OCI-LY7 (cell line): ENCODE data around the gene PTDSS2. TPM values are rescaled to one million over a fixed set of nuclear protein-coding genes. Genes with fewer than 3 reads are reported as not detected.
"Not testable (repeated sequence)": the region's sequence is repeated elsewhere in the genome, so short reads cannot be mapped to it uniquely, and the experiment has no call there.

Source experiments
- BruUV-seq: library from RNA; stranded (reverse); fragments of 400-500 nt; replicated peaks from 2 replicates; lab custom pipeline; 2021; lab: Mats Ljungman, UMichigan
- CTCF ChIA-PET: fragments of 300-600 bp; sonication (Branson Sonifier 250); formaldehyde crosslinking; loops from one replicate; lab custom pipeline; 2022; ENCODE audit warnings: antibody characterized with exemption; ENCODE audit not compliant: unreplicated experiment; lab: Charles Lee
- POLR2A ChIA-PET: fragments of 300-600 bp; sonication (Branson Sonifier 250); formaldehyde crosslinking; loops from one replicate; lab custom pipeline; 2022; ENCODE audit warnings: antibody characterized with exemption; lab: Charles Lee
- DNase-seq: peaks from one replicate; pipeline ENCODE4 v3.0.0-alpha.2; 2015; ENCODE audit warnings: low spot score
- H2AFZ ChIP-seq: fragments of 200-600 bp; sonication (generic), shearing (Covaris generic); 2 replicates; pipeline ENCODE4 v1.6.1; 2014; ENCODE audit warnings: mild to moderate bottlenecking, antibody characterized with exemption, low read length, moderate library complexity
- H3K27ac ChIP-seq: fragments of 200-600 bp; sonication (generic); 2 replicates; pipeline ENCODE4 v1.5.1; 2014; ENCODE audit warnings: mixed run types, low read depth, mild to moderate bottlenecking, moderate library complexity, low read length, inconsistent platforms; ENCODE audit not compliant: poor library complexity, severe bottlenecking
- H3K36me3 ChIP-seq: fragments of 200-600 bp; sonication (generic); 2 replicates; pipeline ENCODE4 v1.6.1; 2014; ENCODE audit warnings: mild to moderate bottlenecking, antibody characterized with exemption, low read length, moderate library complexity, mixed read lengths; ENCODE audit not compliant: insufficient read depth
- H3K4me1 ChIP-seq: fragments of 200-600 bp; sonication (generic); 2 replicates; pipeline ENCODE4 v1.5.1; 2014; ENCODE audit warnings: mild to moderate bottlenecking, low read length; ENCODE audit not compliant: insufficient read depth, poor library complexity, severe bottlenecking
- H3K4me2 ChIP-seq: fragments of 200-600 bp; sonication (generic); 2 replicates; pipeline ENCODE4 v1.6.1; 2014; ENCODE audit warnings: mild to moderate bottlenecking, low read length
- H3K4me3 ChIP-seq: fragments of 200-600 bp; sonication (generic); 2 replicates; pipeline ENCODE4 v1.5.1; 2014; ENCODE audit warnings: mild to moderate bottlenecking, low read depth, low read length; ENCODE audit not compliant: poor library complexity, severe bottlenecking
- H3K79me2 ChIP-seq: fragments of 200-600 bp; sonication (generic); 2 replicates; pipeline ENCODE4 v1.6.1; 2016; ENCODE audit warnings: low read depth, mild to moderate bottlenecking, low read length, moderate library complexity, mixed read lengths; ENCODE audit not compliant: insufficient read depth
- H3K9me2 ChIP-seq: fragments of 200-600 bp; sonication (generic); 2 replicates; pipeline ENCODE4 v1.6.1; 2016; ENCODE audit warnings: mild to moderate bottlenecking, low read length, mixed read lengths; ENCODE audit not compliant: insufficient read depth
- H3K9me3 ChIP-seq: fragments of 200-600 bp; sonication (generic); 2 replicates; pipeline ENCODE4 v1.6.1; 2014; ENCODE audit warnings: mild to moderate bottlenecking, mixed run types, low read length, mixed read lengths
- H4K20me1 ChIP-seq: fragments of 200-600 bp; sonication (generic); 2 replicates; pipeline ENCODE4 v1.6.1; 2014; ENCODE audit warnings: mild to moderate bottlenecking, antibody characterized with exemption, low read length, moderate library complexity, mixed read lengths; ENCODE audit not compliant: insufficient read depth
- EZH2phosphoT487 ChIP-seq: fragments of 200-600 bp; sonication (generic); IDR thresholded peaks from 2 replicates; pipeline ENCODE4 v1.6.1; 2018; ENCODE audit warnings: low read depth, borderline replicate concordance, mild to moderate bottlenecking, mixed run types, antibody characterized with exemption, low read length, moderate library complexity, mixed read lengths
- intact Hi-C: fragments of 100-400 bp; cut with micrococcal nuclease; formaldehyde crosslinking; loops from one replicate; pipeline ENCODE4 v1.10.0; 2022; ENCODE audit not compliant: unreplicated experiment
- total RNA-seq, 2 experiments: library from RNA; depleted of rRNA in 1 of 2; stranded (reverse); fragments of >200 nt in 1 of 2; shearing (Covaris generic) in 1 of 2; gene quantifications; 2 replicates each; pipeline ENCODE4 v1.2.3, GENCODE V29; 2014 to 2022
- TF ChIP-seq, protein P1 (sequence below): fragments of 200-600 bp; sonication (generic); conservative IDR thresholded peaks from 2 replicates; pipeline ENCODE4 v1.5.1; 2014; ENCODE audit warnings: mild to moderate bottlenecking, antibody characterized with exemption, low read length, moderate library complexity, mixed read lengths

PTDSS2 gene
- total RNA-seq, 2 experiments from 2014 or later, result 27.8 to 32.7 TPM

DNA sequence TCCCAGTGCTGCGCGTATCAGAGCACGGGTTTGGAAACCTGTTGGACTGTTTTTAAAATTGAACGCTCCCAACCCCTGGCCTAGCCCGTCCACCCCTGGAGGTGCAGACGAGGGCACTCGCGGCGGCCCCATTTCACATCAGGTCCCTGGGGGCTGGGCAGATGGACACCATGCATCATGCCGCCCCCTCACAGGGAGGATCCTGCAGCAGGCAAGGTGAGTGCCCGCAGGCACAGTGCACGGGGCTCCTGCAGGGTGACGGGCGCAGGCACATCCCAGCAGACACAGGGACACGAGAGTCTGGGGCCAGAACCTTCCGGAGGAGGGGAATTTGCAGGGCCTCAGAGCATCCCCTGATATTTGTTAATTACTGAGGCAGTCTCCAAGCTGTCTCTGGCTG lies 15.6 kb upstream of the PTDSS2 start:
- no peaks in the 10 kb centered on the region for H3K9me2 ChIP-seq
- DNase-seq, result no peak
- CTCF ChIA-PET, result interaction anchor here (0.6 kb wide), 1 partner anchor 11 kb away, joined by 4 read pairs; no protein-coding TSS in a partner anchor

DNA sequence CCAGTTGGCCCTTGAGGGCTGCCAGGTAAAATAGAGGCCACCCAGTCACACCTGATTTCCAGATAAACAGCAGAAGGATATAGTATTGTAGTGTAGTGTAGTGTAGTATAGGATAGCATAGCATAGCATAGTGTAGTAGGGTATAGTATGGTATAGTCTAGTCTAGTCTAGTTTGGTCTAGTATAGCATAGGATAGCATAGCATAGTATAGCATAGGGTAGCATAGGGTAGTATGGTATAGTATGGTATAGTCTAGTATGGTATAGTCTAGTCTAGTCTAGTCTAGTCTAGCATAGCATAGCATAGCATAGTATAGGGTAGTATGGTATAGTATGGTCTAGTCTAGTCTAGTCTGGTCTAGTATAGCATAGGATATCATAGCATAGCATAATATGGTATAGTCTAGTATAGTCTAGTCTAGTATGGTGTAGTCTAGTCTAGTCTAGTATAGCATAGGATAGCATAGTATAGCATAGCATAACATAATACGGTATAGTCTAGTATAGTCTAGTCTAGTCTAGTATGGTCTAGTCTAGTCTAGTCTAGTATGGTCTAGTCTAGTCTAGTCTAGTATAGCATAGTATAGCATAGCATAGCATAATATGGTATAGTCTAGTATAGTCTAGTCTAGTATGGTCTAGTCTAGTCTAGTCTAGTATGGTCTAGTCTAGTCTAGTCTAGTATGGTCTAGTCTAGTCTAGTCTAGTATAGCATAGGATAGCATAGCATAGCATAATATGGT lies 14.9 kb upstream of the PTDSS2 start:
- H2AFZ ChIP-seq, H3K36me3 ChIP-seq, DNase-seq, H3K9me3 ChIP-seq, POLR2A ChIA-PET, H3K4me2 ChIP-seq, H4K20me1 ChIP-seq, H3K4me1 ChIP-seq, H3K4me3 ChIP-seq, H3K9me2 ChIP-seq, intact Hi-C loops, H3K79me2 ChIP-seq, BruUV-seq, H3K27ac ChIP-seq: not testable (repeated sequence)
- CTCF ChIA-PET, result interaction anchor here (0.6 kb wide), 1 partner anchor 11 kb away, joined by 4 read pairs; no protein-coding TSS in a partner anchor

More for the DNA sequence above, 15.6 kb upstream of the PTDSS2 start:
- intact Hi-C loops, result no loop called here
- Histone ChIP-seq H3K9me3 (no peaks in the 10 kb centered on the region), H2AFZ (no peak overlapping the region), H3K4me1 (no peaks in the 10 kb centered on the region), H3K4me3 (no peak overlapping the region), H3K36me3 (no peaks in the 10 kb centered on the region), H4K20me1 (no peaks in the 10 kb centered on the region), H3K4me2 (no peak overlapping the region), H3K79me2 (no peaks in the 10 kb centered on the region), H3K27ac (no peak overlapping the region)
- POLR2A ChIA-PET, result no interaction called here
- TF ChIP-seq, protein P1, sequence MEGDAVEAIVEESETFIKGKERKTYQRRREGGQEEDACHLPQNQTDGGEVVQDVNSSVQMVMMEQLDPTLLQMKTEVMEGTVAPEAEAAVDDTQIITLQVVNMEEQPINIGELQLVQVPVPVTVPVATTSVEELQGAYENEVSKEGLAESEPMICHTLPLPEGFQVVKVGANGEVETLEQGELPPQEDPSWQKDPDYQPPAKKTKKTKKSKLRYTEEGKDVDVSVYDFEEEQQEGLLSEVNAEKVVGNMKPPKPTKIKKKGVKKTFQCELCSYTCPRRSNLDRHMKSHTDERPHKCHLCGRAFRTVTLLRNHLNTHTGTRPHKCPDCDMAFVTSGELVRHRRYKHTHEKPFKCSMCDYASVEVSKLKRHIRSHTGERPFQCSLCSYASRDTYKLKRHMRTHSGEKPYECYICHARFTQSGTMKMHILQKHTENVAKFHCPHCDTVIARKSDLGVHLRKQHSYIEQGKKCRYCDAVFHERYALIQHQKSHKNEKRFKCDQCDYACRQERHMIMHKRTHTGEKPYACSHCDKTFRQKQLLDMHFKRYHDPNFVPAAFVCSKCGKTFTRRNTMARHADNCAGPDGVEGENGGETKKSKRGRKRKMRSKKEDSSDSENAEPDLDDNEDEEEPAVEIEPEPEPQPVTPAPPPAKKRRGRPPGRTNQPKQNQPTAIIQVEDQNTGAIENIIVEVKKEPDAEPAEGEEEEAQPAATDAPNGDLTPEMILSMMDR, result no peak
- no peak for TF ChIP-seq EZH2phosphoT487
- BruUV-seq, result no TSS peak

DNA sequence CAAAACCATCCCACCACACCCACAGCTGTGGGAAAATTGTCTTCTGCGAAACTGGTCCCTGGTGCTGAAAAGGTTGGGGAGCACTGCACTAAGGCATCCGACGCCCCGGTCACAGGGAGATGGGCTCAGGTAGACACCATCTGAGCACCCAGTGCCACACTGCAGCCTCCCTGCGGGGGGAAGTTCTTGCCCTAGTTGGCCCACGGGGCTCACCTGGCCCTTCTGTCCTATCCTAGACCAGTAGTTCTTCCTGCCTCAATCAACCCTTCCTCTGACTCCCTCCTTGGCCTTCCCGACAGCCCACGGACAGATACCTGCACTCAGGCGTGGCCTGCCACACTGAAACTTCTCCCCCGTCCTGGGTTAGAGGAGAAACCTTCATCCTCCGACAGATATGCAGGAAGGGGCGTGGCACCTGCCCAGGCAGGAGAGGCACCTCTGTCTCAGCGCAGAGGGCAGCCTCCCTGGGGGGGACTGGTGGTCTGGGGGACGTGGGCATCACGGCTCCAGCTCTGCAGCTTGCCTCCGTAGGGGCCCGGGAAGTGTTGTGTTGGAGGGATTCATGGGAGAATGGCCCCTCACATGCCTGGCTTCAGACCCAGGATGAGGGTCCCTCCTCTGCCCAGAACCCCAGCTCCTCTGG lies 12.7 kb upstream of the PTDSS2 start:
- no TSS peak for BruUV-seq
- no peak overlapping the region for H2AFZ ChIP-seq
- DNase-seq, result no peak
- no peaks in the 10 kb centered on the region for H3K36me3 ChIP-seq
- no peaks in the 10 kb centered on the region for H3K9me3 ChIP-seq
- H3K4me2 ChIP-seq, result no peak overlapping the region
- H3K4me3 ChIP-seq, result no peak overlapping the region
- H3K79me2 ChIP-seq, result no peaks in the 10 kb centered on the region
- TF ChIP-seq, protein P1, result no peak
- TF ChIP-seq EZH2phosphoT487, result no peak
- no peaks in the 10 kb centered on the region for H3K9me2 ChIP-seq
- intact Hi-C loops, result no loop called here
- POLR2A ChIA-PET, result no interaction called here
- no peaks in the 10 kb centered on the region for H4K20me1 ChIP-seq
- CTCF ChIA-PET, result no interaction called here
- peaks cover 6% of the 10 kb centered on the region for H3K4me1 ChIP-seq
- H3K27ac ChIP-seq, result no peak overlapping the region
